GM23338 (cell line): ENCODE measurements around the gene HNRNPM. TPM values are rescaled to one million over a fixed set of nuclear protein-coding genes. Genes with fewer than 3 reads are reported as not detected.

Source experiments
- ATAC-seq: fragments of 200-7000 bp; cut with Tn5 transposase; 3 replicates; pipeline ENCODE4 v1.9.1; 2020
- DNase-seq: peaks from one replicate; pipeline ENCODE4 v3.0.0-alpha.2; 2015; ENCODE audit warnings: low spot score
- H2AFZ ChIP-seq: fragments of 200-600 bp; sonication (generic); 2 replicates; pipeline ENCODE4 v1.8.0; 2016; ENCODE audit warnings: antibody characterized with exemption, mild to moderate bottlenecking, moderate library complexity
- H3F3A ChIP-seq: fragments of 200-600 bp; sonication (generic); replicated peaks from 2 replicates; pipeline ENCODE4 v1.8.0; 2017; ENCODE audit warnings: antibody characterized with exemption, mixed run types, low read depth
- H3K27ac ChIP-seq: fragments of 200-600 bp; sonication (generic); 2 replicates; pipeline ENCODE4 v1.6.1; 2016; ENCODE audit warnings: low read depth
- H3K27me3 ChIP-seq: fragments of 200-600 bp; sonication (generic); 2 replicates; pipeline ENCODE4 v1.8.0; 2016; ENCODE audit warnings: mild to moderate bottlenecking, mixed run types, moderate library complexity; ENCODE audit not compliant: insufficient read depth
- H3K36me3 ChIP-seq: fragments of 200-600 bp; sonication (generic); 2 replicates; pipeline ENCODE4 v1.8.0; 2016; ENCODE audit warnings: mild to moderate bottlenecking; ENCODE audit not compliant: insufficient read depth
- H3K4me1 ChIP-seq: fragments of 200-600 bp; sonication (generic); 2 replicates; pipeline ENCODE4 v1.8.0; 2016; ENCODE audit warnings: mild to moderate bottlenecking, moderate library complexity; ENCODE audit not compliant: insufficient read depth
- H3K4me2 ChIP-seq: fragments of 200-600 bp; sonication (generic); 2 replicates; pipeline ENCODE4 v1.7.1; 2017; ENCODE audit warnings: mixed run types
- H3K4me3 ChIP-seq: fragments of 200-600 bp; sonication (generic); 2 replicates; pipeline ENCODE4 v1.6.1; 2016; ENCODE audit warnings: mixed run types
- H3K79me2 ChIP-seq: fragments of 200-600 bp; sonication (generic); replicated peaks from 2 replicates; pipeline ENCODE4 v1.8.0; 2017; ENCODE audit warnings: mild to moderate bottlenecking; ENCODE audit not compliant: insufficient read depth
- H3K9me2 ChIP-seq: fragments of 200-600 bp; sonication (generic); 2 replicates; pipeline ENCODE4 v1.8.0; 2017; ENCODE audit not compliant: insufficient read depth
- H4K20me1 ChIP-seq: fragments of 200-600 bp; sonication (generic); replicated peaks from 2 replicates; pipeline ENCODE4 v1.8.0; 2017; ENCODE audit warnings: mild to moderate bottlenecking; ENCODE audit not compliant: insufficient read depth
- H3K27ac Mint-ChIP-seq: 2 replicates; pipeline ENCODE4 v1.8.0; 2020; ENCODE audit warnings: inconsistent platforms, mild to moderate bottlenecking, moderate library complexity, mixed read lengths
- H3K27me3 Mint-ChIP-seq: 3 replicates; pipeline ENCODE4 v1.8.0; 2022; ENCODE audit warnings: low read depth, mild to moderate bottlenecking, moderate library complexity, mixed read lengths, inconsistent platforms; ENCODE audit not compliant: insufficient read depth, poor library complexity
- H3K36me3 Mint-ChIP-seq: 3 replicates; pipeline ENCODE4 v1.8.0; 2021; ENCODE audit warnings: low read depth, mild to moderate bottlenecking, inconsistent platforms, moderate library complexity, mixed read lengths
- H3K4me1 Mint-ChIP-seq: 3 replicates; pipeline ENCODE4 v1.8.0; 2020; ENCODE audit warnings: mild to moderate bottlenecking, inconsistent platforms, mixed read lengths
- H3K4me3 Mint-ChIP-seq: 3 replicates; pipeline ENCODE4 v1.8.0; 2021; ENCODE audit warnings: moderate library complexity, mild to moderate bottlenecking, inconsistent platforms, mixed read lengths
- H3K9me3 Mint-ChIP-seq: 3 replicates; pipeline ENCODE4 v1.8.0; 2020; ENCODE audit warnings: moderate library complexity, mild to moderate bottlenecking, inconsistent platforms, mixed read lengths
- CREB1 ChIP-seq: fragments of 250-450 bp; sonication (Bioruptor Pico); IDR thresholded peaks from 2 replicates; pipeline ENCODE4 v1.5.0; 2020; ENCODE audit warnings: low read depth, mild to moderate bottlenecking, moderate library complexity
- EZH2phosphoT487 ChIP-seq: fragments of 200-600 bp; sonication (generic); IDR thresholded peaks from one replicate; pipeline ENCODE4 v1.8.1; 2018; ENCODE audit warnings: antibody characterized with exemption; ENCODE audit not compliant: unreplicated experiment
- JUNB ChIP-seq: IDR thresholded peaks from one replicate; pipeline ENCODE4 v1.6.1; 2016; ENCODE audit warnings: antibody characterized with exemption; ENCODE audit not compliant: unreplicated experiment
- NANOG ChIP-seq: IDR thresholded peaks from 2 replicates; pipeline ENCODE4 v1.6.1; 2016; ENCODE audit warnings: antibody characterized with exemption, borderline replicate concordance
- POLR2AphosphoS5 ChIP-seq: IDR thresholded peaks from 2 replicates; pipeline ENCODE4 v1.6.1; 2016; ENCODE audit warnings: antibody characterized with exemption, low read depth
- STAT1 ChIP-seq: IDR thresholded peaks from one replicate; pipeline ENCODE4 v1.6.1; 2016; ENCODE audit warnings: antibody characterized with exemption; ENCODE audit not compliant: unreplicated experiment
- ZNF114 ChIP-seq: fragments of 250-450 bp; sonication (Bioruptor Pico); IDR thresholded peaks from 2 replicates; pipeline ENCODE4 v1.5.0; 2020; ENCODE audit warnings: mild to moderate bottlenecking, moderate library complexity
- ZNF331 ChIP-seq: fragments of 250-450 bp; sonication (Bioruptor Pico); IDR thresholded peaks from 2 replicates; pipeline ENCODE4 v1.5.0; 2020; ENCODE audit warnings: low read depth, mild to moderate bottlenecking, moderate library complexity
- polyA plus RNA-seq: library from polyadenylated mRNA; unstranded; fragments of >200 nt; fragmentation: Nextera tagmentation; extraction: Ambion mirVana; gene quantifications from 2 replicates; pipeline ENCODE4 v1.2.1, GENCODE V29; 2016
- total RNA-seq: library from RNA; depleted of rRNA; stranded (reverse); fragments of >200 nt; shearing (Covaris generic); gene quantifications from 2 replicates; pipeline ENCODE4 v1.2.3, GENCODE V29; 2014
- TF ChIP-seq, protein P1 (sequence below), 2 experiments: fragments of 200-600 bp in 1 of 2; sonication (generic) in 1 of 2; conservative IDR thresholded peaks; 2 replicates each; pipeline versions ENCODE4 v1.5.1 to v1.6.1; 2016 to 2017; ENCODE audit warnings: antibody characterized with exemption in 2 of 2, low read depth in 2 of 2, mild to moderate bottlenecking in 2 of 2, moderate library complexity in 1 of 2
- TF ChIP-seq, protein P2 (sequence below): IDR thresholded peaks from 2 replicates; pipeline ENCODE4 v1.6.1; 2016; ENCODE audit warnings: antibody characterized with exemption
- TF ChIP-seq, protein P3 (sequence below): IDR thresholded peaks from one replicate; pipeline ENCODE4 v1.6.1; 2018; ENCODE audit warnings: antibody characterized with exemption; ENCODE audit not compliant: unreplicated experiment

The HNRNPM gene
- total and polyA plus RNA-seq, 2 experiments from 2014 or later: 291 to 389 TPM

DNA sequence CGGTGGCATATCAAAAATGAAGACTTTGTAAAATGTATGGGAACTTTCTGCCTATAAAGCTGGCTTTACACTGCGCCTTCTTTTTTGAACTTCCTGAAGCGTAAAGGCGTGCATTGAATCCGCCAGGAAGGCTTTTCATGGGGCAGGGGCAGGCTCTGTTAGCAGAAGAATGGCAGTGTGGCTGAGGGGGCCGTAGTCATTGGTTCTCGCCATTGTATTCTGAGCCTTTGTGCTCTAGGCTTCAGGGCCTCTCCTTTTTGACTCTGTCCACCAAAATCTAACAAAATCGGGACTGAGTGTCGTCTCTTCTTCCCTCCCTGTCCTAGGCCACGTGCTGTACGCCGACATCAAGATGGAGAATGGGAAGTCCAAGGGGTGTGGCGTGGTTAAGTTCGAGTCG is 43.6 kb downstream of the HNRNPM start:
- H3K27ac ChIP-seq: peak overlapping the region; percentile 88; the same call in 1 of the 2 replicates
- Mint-ChIP-seq H3K4me3 (no peak overlapping the region; the same call in 2 of the 3 replicates), H3K36me3 (peaks cover 68% of the 10 kb centered on the region)

DNA sequence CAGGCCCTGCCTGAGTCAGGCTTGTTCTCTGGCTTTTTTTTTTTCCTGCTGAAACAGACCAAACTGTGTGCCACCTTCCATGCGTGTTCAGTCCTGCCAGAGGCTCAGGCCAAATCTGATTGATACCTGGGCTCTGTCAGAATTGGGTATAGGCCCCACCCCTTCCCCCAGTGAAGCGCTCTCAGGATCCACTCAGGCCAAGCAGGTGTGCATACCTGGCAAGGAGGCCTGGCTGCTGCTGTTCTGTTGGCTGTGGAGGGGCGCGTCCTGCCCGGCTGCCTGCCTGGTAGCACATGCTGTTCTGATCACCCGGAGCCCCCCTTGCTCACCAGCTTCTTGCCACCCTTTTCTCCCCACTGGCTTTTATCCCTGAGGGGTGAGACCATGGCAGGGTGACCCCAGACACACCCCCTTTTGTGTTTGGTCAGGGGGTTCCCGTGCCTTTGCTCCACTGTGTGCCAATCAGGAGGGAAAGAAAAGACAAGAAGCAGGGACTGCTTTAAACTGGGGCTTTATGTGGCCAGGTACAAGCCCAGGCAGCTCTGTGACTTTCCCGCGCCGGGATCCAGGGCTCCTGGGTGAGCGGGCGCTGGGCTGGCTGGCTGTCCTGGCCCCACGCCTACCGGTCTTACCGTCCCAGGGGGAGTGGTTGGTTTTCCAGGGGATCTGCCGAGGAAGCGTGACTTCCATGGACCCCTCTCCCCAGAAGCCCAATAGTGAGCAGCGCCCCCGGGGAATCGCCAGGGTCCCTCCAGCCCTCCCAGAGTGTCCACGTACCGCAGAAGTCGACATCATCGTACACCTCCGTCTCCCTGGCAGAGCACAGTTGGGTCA is 45.0 kb downstream of the HNRNPM start:
- Mint-ChIP-seq H3K27ac (peak overlapping the region; percentile 77), H3K4me3 (no peak overlapping the region), H3K27me3 (peaks cover 29% of the 10 kb centered on the region), H3K4me1 (peaks cover 22% of the 10 kb centered on the region), H3K9me3 (no peaks in the 10 kb centered on the region; the same call in 2 of the 3 replicates), H3K36me3 (peaks cover 53% of the 10 kb centered on the region)
- DNase-seq (peak; percentile 58), ATAC-seq (peak; percentile 37)
- Histone ChIP-seq H3K36me3 (peaks cover 21% of the 10 kb centered on the region), H2AFZ (no peak overlapping the region), H3K27ac (peak overlapping the region; percentile 88), H3K4me2 (no peak overlapping the region), H3K27me3 (no peaks in the 10 kb centered on the region), H3K4me3 (no peak overlapping the region), H3K9me2 (no peaks in the 10 kb centered on the region), H3F3A (peaks cover 51% of the 10 kb centered on the region), H4K20me1 (peaks cover 12% of the 10 kb centered on the region; the same call in 1 of the 2 replicates), H3K79me2 (peaks cover 7% of the 10 kb centered on the region), H3K4me1 (no peaks in the 10 kb centered on the region)
- TF ChIP-seq JUNB (no peak), CREB1 (CRISPR knock-in tag) (no peak), NANOG (no peak), EZH2phosphoT487 (no peak), ZNF114 (no peak), STAT1 (no peak), POLR2AphosphoS5 (no peak; the same call in 1 of the 2 replicates)
- TF ChIP-seq, protein P1, sequence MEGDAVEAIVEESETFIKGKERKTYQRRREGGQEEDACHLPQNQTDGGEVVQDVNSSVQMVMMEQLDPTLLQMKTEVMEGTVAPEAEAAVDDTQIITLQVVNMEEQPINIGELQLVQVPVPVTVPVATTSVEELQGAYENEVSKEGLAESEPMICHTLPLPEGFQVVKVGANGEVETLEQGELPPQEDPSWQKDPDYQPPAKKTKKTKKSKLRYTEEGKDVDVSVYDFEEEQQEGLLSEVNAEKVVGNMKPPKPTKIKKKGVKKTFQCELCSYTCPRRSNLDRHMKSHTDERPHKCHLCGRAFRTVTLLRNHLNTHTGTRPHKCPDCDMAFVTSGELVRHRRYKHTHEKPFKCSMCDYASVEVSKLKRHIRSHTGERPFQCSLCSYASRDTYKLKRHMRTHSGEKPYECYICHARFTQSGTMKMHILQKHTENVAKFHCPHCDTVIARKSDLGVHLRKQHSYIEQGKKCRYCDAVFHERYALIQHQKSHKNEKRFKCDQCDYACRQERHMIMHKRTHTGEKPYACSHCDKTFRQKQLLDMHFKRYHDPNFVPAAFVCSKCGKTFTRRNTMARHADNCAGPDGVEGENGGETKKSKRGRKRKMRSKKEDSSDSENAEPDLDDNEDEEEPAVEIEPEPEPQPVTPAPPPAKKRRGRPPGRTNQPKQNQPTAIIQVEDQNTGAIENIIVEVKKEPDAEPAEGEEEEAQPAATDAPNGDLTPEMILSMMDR (conservative IDR thresholded peaks at IDR 0.05; ENCODE audit: low read depth in 2 of 2): no peak
- TF ChIP-seq, protein P2, sequence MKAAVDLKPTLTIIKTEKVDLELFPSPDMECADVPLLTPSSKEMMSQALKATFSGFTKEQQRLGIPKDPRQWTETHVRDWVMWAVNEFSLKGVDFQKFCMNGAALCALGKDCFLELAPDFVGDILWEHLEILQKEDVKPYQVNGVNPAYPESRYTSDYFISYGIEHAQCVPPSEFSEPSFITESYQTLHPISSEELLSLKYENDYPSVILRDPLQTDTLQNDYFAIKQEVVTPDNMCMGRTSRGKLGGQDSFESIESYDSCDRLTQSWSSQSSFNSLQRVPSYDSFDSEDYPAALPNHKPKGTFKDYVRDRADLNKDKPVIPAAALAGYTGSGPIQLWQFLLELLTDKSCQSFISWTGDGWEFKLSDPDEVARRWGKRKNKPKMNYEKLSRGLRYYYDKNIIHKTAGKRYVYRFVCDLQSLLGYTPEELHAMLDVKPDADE: no peak

More for the DNA sequence above, 43.6 kb downstream of the HNRNPM start:
- peaks cover 18% of the 10 kb centered on the region for H3K79me2 ChIP-seq
- H3K4me3 ChIP-seq: no peak overlapping the region
- Mint-ChIP-seq H3K9me3 (no peaks in the 10 kb centered on the region; the same call in 2 of the 3 replicates), H3K27ac (peak overlapping the region; percentile 60), H3K27me3 (peaks cover 29% of the 10 kb centered on the region), H3K4me1 (peaks cover 22% of the 10 kb centered on the region)
- ATAC-seq (no peak), DNase-seq (no peak)
- no peak overlapping the region for H3K4me2 ChIP-seq
- peaks cover 32% of the 10 kb centered on the region for H3K36me3 ChIP-seq
- H2AFZ ChIP-seq: no peak overlapping the region
- no peaks in the 10 kb centered on the region for H3K9me2 ChIP-seq
- TF ChIP-seq POLR2AphosphoS5: no peak; the same call in 1 of the 2 replicates
- TF ChIP-seq, protein P3, sequence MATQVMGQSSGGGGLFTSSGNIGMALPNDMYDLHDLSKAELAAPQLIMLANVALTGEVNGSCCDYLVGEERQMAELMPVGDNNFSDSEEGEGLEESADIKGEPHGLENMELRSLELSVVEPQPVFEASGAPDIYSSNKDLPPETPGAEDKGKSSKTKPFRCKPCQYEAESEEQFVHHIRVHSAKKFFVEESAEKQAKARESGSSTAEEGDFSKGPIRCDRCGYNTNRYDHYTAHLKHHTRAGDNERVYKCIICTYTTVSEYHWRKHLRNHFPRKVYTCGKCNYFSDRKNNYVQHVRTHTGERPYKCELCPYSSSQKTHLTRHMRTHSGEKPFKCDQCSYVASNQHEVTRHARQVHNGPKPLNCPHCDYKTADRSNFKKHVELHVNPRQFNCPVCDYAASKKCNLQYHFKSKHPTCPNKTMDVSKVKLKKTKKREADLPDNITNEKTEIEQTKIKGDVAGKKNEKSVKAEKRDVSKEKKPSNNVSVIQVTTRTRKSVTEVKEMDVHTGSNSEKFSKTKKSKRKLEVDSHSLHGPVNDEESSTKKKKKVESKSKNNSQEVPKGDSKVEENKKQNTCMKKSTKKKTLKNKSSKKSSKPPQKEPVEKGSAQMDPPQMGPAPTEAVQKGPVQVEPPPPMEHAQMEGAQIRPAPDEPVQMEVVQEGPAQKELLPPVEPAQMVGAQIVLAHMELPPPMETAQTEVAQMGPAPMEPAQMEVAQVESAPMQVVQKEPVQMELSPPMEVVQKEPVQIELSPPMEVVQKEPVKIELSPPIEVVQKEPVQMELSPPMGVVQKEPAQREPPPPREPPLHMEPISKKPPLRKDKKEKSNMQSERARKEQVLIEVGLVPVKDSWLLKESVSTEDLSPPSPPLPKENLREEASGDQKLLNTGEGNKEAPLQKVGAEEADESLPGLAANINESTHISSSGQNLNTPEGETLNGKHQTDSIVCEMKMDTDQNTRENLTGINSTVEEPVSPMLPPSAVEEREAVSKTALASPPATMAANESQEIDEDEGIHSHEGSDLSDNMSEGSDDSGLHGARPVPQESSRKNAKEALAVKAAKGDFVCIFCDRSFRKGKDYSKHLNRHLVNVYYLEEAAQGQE: no peak
- no peak for TF ChIP-seq ZNF331 (CRISPR knock-in tag)
- TF ChIP-seq EZH2phosphoT487: no peak
- TF ChIP-seq CREB1 (CRISPR knock-in tag): no peak
- TF ChIP-seq, protein P2: no peak
- H3F3A ChIP-seq: peaks cover 58% of the 10 kb centered on the region
- H4K20me1 ChIP-seq: peaks cover 19% of the 10 kb centered on the region; the same call in 1 of the 2 replicates
- H3K4me1 ChIP-seq: no peaks in the 10 kb centered on the region
- H3K27me3 ChIP-seq: no peaks in the 10 kb centered on the region
